Measurements from ENCODE around the gene BAHD1. TPM values are rescaled to one million over a fixed set of nuclear protein-coding genes. Genes with fewer than 3 reads are reported as not detected.

Gene BAHD1
- polyA plus RNA-seq, 1 of the 3 experiments (the other 2 are of a cell fraction), result 5.5 TPM

GRCh38 chr15:40479024-40479423 lies 38.3 kb downstream of the BAHD1 start:
- H3K9me2 ChIP-seq, result no peaks in the 10 kb centered on the region
- H4K20me1 ChIP-seq (ENCODE audit: insufficient read depth), result no peaks in the 10 kb centered on the region
- no peak overlapping the region for H3K4me3 ChIP-seq (ENCODE audit: low read depth in 2 of 2, low read length in 1 of 2)
- H2AFZ ChIP-seq (ENCODE audit: low read depth), result no peak overlapping the region
- TF ChIP-seq YY1 (IDR thresholded peaks at IDR 0.05; ENCODE audit: low read depth) (no peak), REST (IDR thresholded peaks at IDR 0.05; ENCODE audit: low read depth, low read length) (no peak), FOXJ3 (CRISPR knock-in tag; IDR thresholded peaks at IDR 0.05) (no peak), ELF1 (IDR thresholded peaks at IDR 0.05) (no peak), RXRA (IDR thresholded peaks at IDR 0.05; ENCODE audit: borderline replicate concordance, low read depth) (no peak), SIN3A (IDR thresholded peaks at IDR 0.05; ENCODE audit: borderline replicate concordance, low read depth, low read length) (no peak), USF2 (IDR thresholded peaks at IDR 0.05; ENCODE audit: borderline replicate concordance, low read depth, low read length) (no peak)
- H3K36me3 ChIP-seq (replicated peaks in 1 of 2; ENCODE audit: control insufficient read depth in 1 of 2, insufficient read depth in 2 of 2, low read length in 1 of 2), result no peaks in the 10 kb centered on the region
- H3K4me2 ChIP-seq, result no peak overlapping the region
- H3K27me3 ChIP-seq (ENCODE audit: insufficient read depth), result no peaks in the 10 kb centered on the region
- H3K79me2 ChIP-seq (ENCODE audit: insufficient read depth), result no peaks in the 10 kb centered on the region
- DNase-seq, result no peak
- no peak overlapping the region for H3K27ac ChIP-seq (ENCODE audit: low read depth in 2 of 2, low read length in 1 of 2)
- ChIA-PET CTCF (interaction anchor here (0.8 to 1.6 kb wide), 2 partner anchors 26 to 28 kb away, joined by 3 to 5 read pairs; no protein-coding TSS in a partner anchor), POLR2A (interaction anchor here (0.5 to 1.9 kb wide), 2 partner anchors 9 to 351 kb away, joined by 4 to 5 read pairs; partner anchors contain the start of gene CHST14)
- H3K9ac ChIP-seq, result no peak overlapping the region
- no peaks in the 10 kb centered on the region for H3K9me3 ChIP-seq
- peaks cover 3% of the 10 kb centered on the region for H3F3A ChIP-seq (replicated peaks; ENCODE audit: insufficient read depth)
- peaks cover 0 to 7% of the 10 kb centered on the region in 2 experiments; a peak in 1 of 4 replicates for H3K4me1 ChIP-seq (ENCODE audit: control insufficient read depth in 1 of 2, insufficient read depth in 2 of 2, low read depth in 1 of 2, low read length in 1 of 2)

- no peak for DNase-seq
- Histone ChIP-seq H3F3A (replicated peaks; ENCODE audit: insufficient read depth) (peaks cover 3% of the 10 kb centered on the region), H3K4me2 (peak overlapping the region; percentile 30; the same call in 1 of the 2 replicates), H3K9me3 (no peaks in the 10 kb centered on the region), H3K27me3 (ENCODE audit: insufficient read depth) (no peaks in the 10 kb centered on the region), H4K20me1 (ENCODE audit: insufficient read depth) (no peaks in the 10 kb centered on the region), H3K9ac (no peak overlapping the region), H3K79me2 (ENCODE audit: insufficient read depth) (no peaks in the 10 kb centered on the region), H3K9me2 (no peaks in the 10 kb centered on the region), H3K27ac (ENCODE audit: low read depth in 2 of 2, low read length in 1 of 2) (peak overlapping the region in 1 of 2 experiments; percentile 11; a peak in 1 of 4 replicates), H2AFZ (ENCODE audit: low read depth) (no peak overlapping the region), H3K4me3 (ENCODE audit: low read depth in 2 of 2, low read length in 1 of 2) (no peak overlapping the region), H3K36me3 (replicated peaks in 1 of 2; ENCODE audit: control insufficient read depth in 1 of 2, insufficient read depth in 2 of 2, low read length in 1 of 2) (no peaks in the 10 kb centered on the region), H3K4me1 (ENCODE audit: control insufficient read depth in 1 of 2, insufficient read depth in 2 of 2, low read depth in 1 of 2, low read length in 1 of 2) (peaks cover 0 to 7% of the 10 kb centered on the region in 2 experiments; a peak in 1 of 4 replicates)
- ChIA-PET POLR2A (no interaction called here), CTCF (interaction anchor here (1.8 kb wide), 1 partner anchor 25 kb away, joined by 4 read pairs; no protein-coding TSS in a partner anchor)
- TF ChIP-seq REST (IDR thresholded peaks at IDR 0.05; ENCODE audit: low read depth, low read length) (no peak), FOXJ3 (CRISPR knock-in tag; IDR thresholded peaks at IDR 0.05) (no peak), CHD2 (IDR thresholded peaks at IDR 0.05; ENCODE audit: low read length, partially characterized antibody) (no peak), PBX3 (IDR thresholded peaks at IDR 0.05) (no peak), RFX5 (IDR thresholded peaks at IDR 0.05; ENCODE audit: low read length) (no peak), SMC3 (IDR thresholded peaks at IDR 0.05; ENCODE audit: low read depth, low read length) (no peak), RCOR1 (IDR thresholded peaks at IDR 0.05; ENCODE audit: low read length) (no peak)
- WGBS (ENCODE audit: low lambda C conversion rate), result 50% methylated on average over 1 of the region's 1 CpG
Observed at GRCh38 chr15:40481341-40482074, 40.8 kb downstream of the BAHD1 start.
